ENCODE measurements around the gene HOXA3.

HOXA3 gene

DNA sequence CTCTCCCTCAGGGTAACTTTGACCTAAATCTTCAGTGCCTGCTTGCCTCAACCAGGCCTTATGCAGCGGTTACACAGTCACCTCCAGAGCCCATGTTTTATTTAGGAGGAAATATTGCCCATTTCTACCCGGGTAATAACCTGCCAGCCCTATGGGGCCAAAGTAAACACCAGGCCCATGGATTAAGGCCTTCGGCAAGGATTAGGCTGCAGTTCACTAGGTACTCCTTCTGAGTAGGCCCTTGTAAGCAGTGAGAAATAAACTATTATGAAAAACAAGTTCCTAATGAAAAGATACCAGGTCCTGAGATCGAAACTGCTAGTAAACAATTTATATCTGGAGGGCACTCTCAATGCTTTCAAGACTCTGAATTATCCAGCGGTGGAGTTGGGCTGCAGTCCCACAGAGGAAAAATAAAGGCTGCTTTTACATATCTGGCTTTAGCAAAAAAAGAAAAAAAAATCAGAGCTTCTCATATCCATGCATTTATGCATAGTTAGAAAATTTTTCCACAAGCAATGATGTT, 25.5 kb upstream of the HOXA3 start:
- no peak for DNase-seq

GRCh38 chr7:27176962-27177794, 24.8 kb upstream of the HOXA3 start:
- DNase-seq, result peak; percentile 10

DNA sequence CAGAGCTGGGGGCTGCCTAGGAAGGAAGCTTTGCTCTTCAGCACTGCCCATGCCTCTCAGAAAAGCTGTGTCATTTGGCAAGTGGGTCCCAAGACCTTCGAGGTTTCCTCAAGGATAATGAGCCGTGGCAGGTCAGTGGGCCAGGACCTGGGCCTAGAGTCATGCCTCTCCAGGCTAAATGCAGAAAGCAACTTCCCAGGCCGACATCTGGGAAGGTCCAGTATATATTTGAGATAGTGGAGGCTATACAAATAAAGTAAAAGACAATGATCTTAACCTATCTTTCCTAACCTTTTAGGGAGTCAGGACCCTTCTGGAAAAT, 24.1 kb upstream of the HOXA3 start:
- no peak for DNase-seq

- DNase-seq, result peak; percentile 7
Observed at GRCh38 chr7:27175626-27176523, 23.5 kb upstream of the HOXA3 start.

DNA sequence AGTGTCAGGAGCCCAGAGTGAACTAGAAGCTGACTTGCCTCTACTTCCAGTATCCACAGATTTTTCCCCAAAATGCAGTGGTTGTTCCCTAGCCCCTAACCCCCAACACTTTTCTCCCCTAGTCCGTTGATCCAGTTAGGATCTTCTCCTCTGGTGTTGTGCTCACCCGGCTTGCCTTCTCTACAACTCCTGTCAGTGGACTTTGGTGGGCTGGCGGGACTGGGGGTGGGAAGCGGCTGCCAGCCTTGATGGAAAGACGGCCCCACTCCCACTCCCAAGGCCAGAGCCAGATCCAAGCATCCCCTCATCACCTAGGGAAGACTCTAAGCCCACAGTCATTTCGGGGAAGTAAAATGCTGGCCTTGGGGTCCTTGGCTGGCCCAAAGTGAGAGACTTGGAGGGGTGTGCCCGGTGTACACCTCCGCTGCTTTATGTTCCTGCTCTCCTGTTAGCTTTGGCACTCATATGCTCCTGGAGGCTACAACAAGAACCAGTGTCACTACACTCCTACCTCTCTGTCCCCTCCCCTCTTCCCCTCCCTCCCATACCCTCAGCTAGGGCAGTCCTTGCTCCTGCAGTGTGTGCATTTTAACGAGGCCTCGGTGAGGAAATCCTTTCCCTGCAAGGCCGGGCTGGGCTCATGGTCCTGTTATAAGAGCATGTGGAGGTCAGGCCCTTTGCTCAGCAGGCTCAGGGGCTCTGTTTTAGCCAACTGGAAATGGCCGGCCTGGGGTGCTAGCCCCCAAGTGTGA, 22.7 kb upstream of the HOXA3 start:
- DNase-seq, result peak; percentile 9

- peak; percentile 12 for DNase-seq
Observed at GRCh38 chr7:27173956-27174873, 21.8 kb upstream of the HOXA3 start, which contains the start of gene HOXA10. TSS of gene HOXA10 (minus strand) at chr7:27174320. CDS start at chr7:27174306, 14 bp downstream.

DNA sequence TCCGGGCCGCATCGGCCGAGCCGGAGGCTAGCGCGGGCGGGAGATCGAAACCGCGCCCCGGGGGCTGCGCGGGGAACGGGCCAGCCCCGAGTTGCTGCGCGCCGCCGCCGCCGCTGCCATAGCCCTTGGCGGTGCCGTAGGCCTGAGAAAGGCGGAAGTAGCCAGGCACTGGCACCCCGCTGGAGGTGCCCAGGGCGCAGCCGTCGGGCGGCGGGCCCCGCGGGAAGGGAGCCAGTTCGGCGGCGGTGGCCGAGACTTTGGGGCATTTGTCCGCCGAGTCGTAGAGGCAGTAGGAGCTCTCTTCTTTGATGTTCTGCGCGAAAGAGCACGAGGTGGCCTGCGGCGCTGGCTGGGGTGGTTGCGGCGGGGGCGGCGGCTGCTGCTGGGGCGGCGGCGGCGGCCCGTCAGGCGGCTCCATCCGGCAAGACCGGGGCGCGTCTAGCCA, 21.1 kb upstream of the HOXA3 start:
- DNase-seq, result peak; percentile 33

- peak; percentile 10 for DNase-seq
Observed at GRCh38 chr7:27172823-27173510, 20.6 kb upstream of the HOXA3 start.

DNA sequence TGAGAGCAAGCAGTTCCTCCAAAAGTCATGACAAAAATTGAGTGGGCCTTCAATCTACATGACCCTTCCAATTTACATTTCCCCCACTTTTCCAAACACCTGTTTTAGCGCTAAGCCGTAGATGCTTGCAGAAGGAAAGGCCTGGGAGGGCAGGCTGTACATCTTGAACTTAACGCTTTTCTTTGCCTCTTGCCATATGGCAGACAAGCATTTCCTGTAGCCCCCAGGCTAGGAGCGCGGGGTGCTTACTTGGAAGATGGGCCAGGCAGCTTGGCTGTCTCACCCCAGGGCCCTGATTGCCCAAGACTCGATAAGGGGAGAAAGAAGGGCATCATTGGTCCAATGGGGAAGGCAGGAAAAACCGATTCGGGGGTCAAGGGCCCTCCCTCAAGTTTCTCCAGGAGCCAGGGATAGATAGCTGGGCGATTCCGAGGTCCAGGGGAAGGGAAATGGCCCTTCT, 20.0 kb upstream of the HOXA3 start:
- peak; percentile 8 for DNase-seq

GRCh38 chr7:27171637-27172314, 19.4 kb upstream of the HOXA3 start:
- peak; percentile 16 for DNase-seq

DNA sequence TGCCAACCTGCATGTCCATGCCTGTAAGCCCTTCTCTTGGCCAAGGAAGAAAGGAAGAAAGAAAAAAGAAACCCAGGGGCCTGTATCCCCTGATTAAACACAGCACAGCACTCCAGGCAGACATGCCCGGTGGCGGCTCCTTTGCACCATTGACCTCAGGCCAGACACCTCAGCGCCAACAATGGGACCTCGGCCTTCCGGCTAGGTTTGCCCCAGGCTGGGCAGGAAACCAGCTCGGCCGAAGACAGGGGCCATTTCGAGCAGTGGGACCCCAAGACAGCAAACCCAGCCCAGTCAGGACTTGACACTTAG, 18.9 kb upstream of the HOXA3 start:
- DNase-seq, result peak; percentile 6

- no peak for DNase-seq
Observed at GRCh38 chr7:27170426-27171324, 18.3 kb upstream of the HOXA3 start.

GRCh38 chr7:27169658-27170425, 17.5 kb upstream of the HOXA3 start:
- DNase-seq, result peak; percentile 16

DNA sequence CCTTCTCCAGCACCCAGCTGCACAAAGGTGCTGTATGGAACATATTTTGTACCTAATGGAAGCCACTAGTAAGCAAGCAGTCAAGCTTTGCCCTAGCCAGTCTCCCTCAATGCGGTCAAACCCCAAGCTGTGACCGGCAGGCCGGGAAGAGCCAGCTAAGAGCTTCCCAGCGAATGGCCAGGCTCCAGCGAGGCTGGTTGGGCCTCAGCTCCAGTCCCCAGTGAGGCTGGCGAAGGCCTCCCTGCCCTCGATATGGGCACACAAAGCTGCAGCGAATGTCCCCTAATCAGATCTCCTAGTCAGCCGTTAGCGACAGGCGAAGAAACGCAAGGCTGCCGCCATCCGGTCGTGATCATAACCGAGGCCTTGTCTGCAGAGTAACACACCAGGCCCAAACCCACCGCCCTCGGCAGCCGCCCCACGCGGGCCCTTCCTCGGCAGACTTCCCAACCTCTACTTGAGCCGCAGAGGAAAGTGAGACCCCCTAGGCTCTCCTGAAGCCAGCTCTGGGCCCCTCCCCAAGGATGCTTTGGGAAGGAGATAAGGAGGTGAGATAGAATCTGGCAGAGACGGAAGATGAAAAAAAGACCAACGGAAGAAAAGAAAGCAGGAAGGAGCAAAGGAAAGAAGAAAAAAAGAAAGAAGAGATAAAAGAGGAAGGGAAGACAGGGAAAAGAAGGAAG, 16.0 kb upstream of the HOXA3 start:
- DNase-seq, result peak; percentile 29

DNA sequence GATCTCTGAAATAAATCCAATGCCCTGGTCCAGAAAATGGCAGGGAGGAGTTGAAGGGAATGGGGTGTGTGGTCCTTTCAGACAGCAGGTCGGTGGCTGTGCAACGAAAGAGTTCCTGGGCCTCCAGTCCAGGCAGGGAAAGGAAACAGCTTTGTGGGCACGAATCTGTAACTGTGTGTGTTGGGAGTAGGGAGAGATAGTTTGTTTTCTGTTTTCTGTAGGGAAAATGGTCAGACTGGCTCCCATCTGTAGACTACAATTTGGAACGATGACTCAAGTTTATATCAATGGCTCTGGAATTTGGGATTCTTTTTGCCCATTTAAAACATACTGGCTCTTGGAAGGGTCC, 15.5 kb upstream of the HOXA3 start:
- peak; percentile 3 for DNase-seq

GRCh38 chr7:27166531-27167505, 14.4 kb upstream of the HOXA3 start:
- peak; percentile 16 for DNase-seq

DNA sequence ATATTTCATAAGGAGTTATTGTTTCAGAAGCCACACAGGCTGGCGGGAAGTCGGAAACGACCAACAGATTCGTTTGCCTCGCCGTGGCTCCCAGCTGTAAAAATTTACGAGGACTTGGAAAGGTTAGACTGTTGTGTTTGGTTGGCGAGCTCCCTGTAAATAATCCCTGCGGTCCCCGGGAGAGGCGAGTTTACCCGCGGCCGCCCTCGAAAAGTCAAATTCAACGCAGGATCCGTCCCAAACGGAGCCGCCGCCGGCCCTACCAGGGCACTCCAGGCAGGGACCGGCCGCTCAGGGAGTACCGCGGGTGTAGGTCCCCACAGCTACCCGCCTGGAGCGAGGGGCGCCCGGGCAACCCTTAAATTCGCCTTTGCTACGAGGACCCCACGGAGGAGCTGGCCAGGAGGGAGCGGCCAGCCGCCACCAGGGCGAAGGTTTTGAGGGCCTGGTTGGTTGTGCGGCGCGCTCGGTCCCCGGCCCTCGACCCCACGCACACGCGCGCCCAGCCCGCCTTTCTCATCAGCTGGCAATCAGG, 13.7 kb upstream of the HOXA3 start:
- peak; percentile 12 for DNase-seq
